ENCODE data around the gene TMED10.
"Not testable (repeated sequence)": the region's sequence is repeated elsewhere in the genome, so short reads cannot be mapped to it uniquely, and the experiment has no call there.

Gene TMED10

GRCh38 chr14:75127903-75128595, 48.4 kb downstream of the TMED10 start:
- no peak for DNase-seq (ENCODE audit: low read depth in 3 of 3, low spot score in 1 of 3)

- DNase-seq (ENCODE audit: low read depth in 3 of 3, low spot score in 1 of 3) = not testable (repeated sequence)
These were observed 49.0 kb downstream of the TMED10 start for GRCh38 chr14:75127474-75127820.

- DNase-seq (ENCODE audit: low read depth in 3 of 3, low spot score in 1 of 3) = peak; percentile 70 to 85 (median 78)
These were observed 49.5 kb downstream of the TMED10 start, which contains the start of gene NEK9 for GRCh38 chr14:75126679-75127473. TSS of gene NEK9 (minus strand) at chr14:75127048. CDS start at chr14:75126921, 127 bp downstream.

GRCh38 chr14:75126121-75126544, 50.3 kb downstream of the TMED10 start:
- DNase-seq (ENCODE audit: low read depth in 3 of 3, low spot score in 1 of 3) = no peak

- DNase-seq (ENCODE audit: low read depth in 3 of 3, low spot score in 1 of 3) = no peak
These were observed 50.8 kb downstream of the TMED10 start for GRCh38 chr14:75125617-75126016.

GRCh38 chr14:75123991-75124390, 52.4 kb downstream of the TMED10 start:
- DNase-seq (ENCODE audit: low read depth in 3 of 3, low spot score in 1 of 3) = no peak

- DNase-seq (ENCODE audit: low read depth in 3 of 3, low spot score in 1 of 3) = no peak
These were observed 54.9 kb downstream of the TMED10 start for GRCh38 chr14:75121552-75121951.

GRCh38 chr14:75120541-75121291, 55.7 kb downstream of the TMED10 start:
- DNase-seq (ENCODE audit: low read depth in 3 of 3, low spot score in 1 of 3) = no peak

- no peak for DNase-seq (ENCODE audit: low read depth in 3 of 3, low spot score in 1 of 3)
These were observed 57.4 kb downstream of the TMED10 start for GRCh38 chr14:75119056-75119455.

- DNase-seq (ENCODE audit: low read depth in 3 of 3, low spot score in 1 of 3) = no peak
These were observed 62.4 kb downstream of the TMED10 start for GRCh38 chr14:75113932-75114539.

GRCh38 chr14:75109877-75110276, 66.5 kb downstream of the TMED10 start:
- DNase-seq (ENCODE audit: low read depth in 3 of 3, low spot score in 1 of 3) = no peak

- DNase-seq (ENCODE audit: low read depth in 3 of 3, low spot score in 1 of 3) = no peak
These were observed 69.2 kb downstream of the TMED10 start for GRCh38 chr14:75107186-75107585.

- no peak for DNase-seq (ENCODE audit: low read depth in 3 of 3, low spot score in 1 of 3)
These were observed 74.9 kb downstream of the TMED10 start for GRCh38 chr14:75101491-75101890.

GRCh38 chr14:75098682-75099081, 77.7 kb downstream of the TMED10 start:
- DNase-seq (ENCODE audit: low read depth in 3 of 3, low spot score in 1 of 3) = no peak

- no peak for DNase-seq (ENCODE audit: low read depth in 3 of 3, low spot score in 1 of 3)
These were observed 78.2 kb downstream of the TMED10 start for GRCh38 chr14:75098212-75098611.

- DNase-seq (ENCODE audit: low read depth in 3 of 3, low spot score in 1 of 3) = no peak
These were observed 79.5 kb downstream of the TMED10 start for GRCh38 chr14:75096959-75097358.

GRCh38 chr14:75095690-75096089, 80.7 kb downstream of the TMED10 start:
- no peak for DNase-seq (ENCODE audit: low read depth in 3 of 3, low spot score in 1 of 3)

- no peak for DNase-seq (ENCODE audit: low read depth in 3 of 3, low spot score in 1 of 3)
These were observed 81.5 kb downstream of the TMED10 start for GRCh38 chr14:75094896-75095295.

GRCh38 chr14:75092698-75093097, 83.7 kb downstream of the TMED10 start:
- DNase-seq (ENCODE audit: low read depth in 3 of 3, low spot score in 1 of 3) = no peak

GRCh38 chr14:75091251-75091650, 85.2 kb downstream of the TMED10 start:
- DNase-seq (ENCODE audit: low read depth in 3 of 3, low spot score in 1 of 3) = no peak

GRCh38 chr14:75090353-75090752, 86.1 kb downstream of the TMED10 start:
- no peak for DNase-seq (ENCODE audit: low read depth in 3 of 3, low spot score in 1 of 3)
